Osteoblast (primary cell): ENCODE measurements around the gene DCUN1D5. TPM values are rescaled to one million over a fixed set of nuclear protein-coding genes. Genes with fewer than 3 reads are reported as not detected.

Experiments used
- DNase-seq: peaks from one replicate; pipeline ENCODE4 v3.0.0; 2011; ENCODE audit warnings: low spot score, mixed read lengths; ENCODE audit not compliant: insufficient read length; ENCODE audit errors: missing footprints
- H2AFZ ChIP-seq: 2 replicates; pipeline ENCODE4 v1.6.0; 2011; ENCODE audit warnings: mild to moderate bottlenecking, low read length
- H3K27ac ChIP-seq: 2 replicates; pipeline ENCODE4 v1.5.1; 2011; ENCODE audit warnings: mild to moderate bottlenecking, low read depth, low read length, moderate library complexity
- H3K27me3 ChIP-seq: 2 replicates; pipeline ENCODE4 v1.6.0; 2012; ENCODE audit warnings: mild to moderate bottlenecking, control low read depth, inconsistent platforms, low read length, moderate library complexity; ENCODE audit not compliant: insufficient read depth
- H3K36me3 ChIP-seq: 2 replicates; pipeline ENCODE4 v1.5.1; 2011; ENCODE audit warnings: mild to moderate bottlenecking, low read length, control low read depth, moderate library complexity; ENCODE audit not compliant: insufficient read depth
- H3K4me1 ChIP-seq: 2 replicates; pipeline ENCODE4 v1.5.1; 2011; ENCODE audit warnings: mild to moderate bottlenecking, low read length, control low read depth, moderate library complexity; ENCODE audit not compliant: insufficient read depth
- H3K4me2 ChIP-seq: 2 replicates; pipeline ENCODE4 v1.6.0; 2011; ENCODE audit warnings: mild to moderate bottlenecking, low read length; ENCODE audit not compliant: insufficient read depth
- H3K4me3 ChIP-seq: fragments of 200-600 bp; sonication (generic); 3 replicates; pipeline ENCODE4 v1.5.1; 2012; ENCODE audit warnings: mild to moderate bottlenecking, low read length, inconsistent platforms; ENCODE audit not compliant: insufficient read depth
- H3K79me2 ChIP-seq: 2 replicates; pipeline ENCODE4 v1.6.0; 2012; ENCODE audit warnings: mild to moderate bottlenecking, low read length, control low read depth, inconsistent platforms; ENCODE audit not compliant: insufficient read depth
- H3K9me3 ChIP-seq: 2 replicates; pipeline ENCODE4 v1.5.1; 2011; ENCODE audit warnings: low read depth, low read length, control low read depth
- H4K20me1 ChIP-seq: 2 replicates; pipeline ENCODE4 v1.6.0; 2012; ENCODE audit warnings: mild to moderate bottlenecking, low read length, control low read depth; ENCODE audit not compliant: insufficient read depth
- CTCF ChIP-seq: IDR thresholded peaks from 2 replicates; pipeline ENCODE4 v1.5.1; 2011; ENCODE audit warnings: mild to moderate bottlenecking, low read depth, low read length, moderate library complexity; ENCODE audit errors: extremely low read depth
- total RNA-seq: library from RNA; depleted of rRNA; stranded (reverse); fragments of >200 nt; gene quantifications from 2 replicates; pipeline ENCODE4 v1.2.3, GENCODE V29; 2012

DCUN1D5 gene
- total RNA-seq, 1 donor = 60.1 TPM

GRCh38 chr11:103051151-103051801, 40.7 kb downstream of the DCUN1D5 start:
- DNase-seq = no peak
- Histone ChIP-seq H3K79me2 (no peaks in the 10 kb centered on the region), H2AFZ (no peak overlapping the region), H4K20me1 (no peaks in the 10 kb centered on the region), H3K9me3 (no peaks in the 10 kb centered on the region), H3K4me3 (no peak overlapping the region), H3K36me3 (no peaks in the 10 kb centered on the region), H3K4me1 (no peaks in the 10 kb centered on the region), H3K4me2 (no peak overlapping the region), H3K27ac (no peak overlapping the region), H3K27me3 (no peaks in the 10 kb centered on the region)
- no peak for TF ChIP-seq CTCF

- no peak for DNase-seq
- H3K79me2 ChIP-seq = no peaks in the 10 kb centered on the region
- H4K20me1 ChIP-seq = no peaks in the 10 kb centered on the region
- H3K4me3 ChIP-seq = no peak overlapping the region
- no peaks in the 10 kb centered on the region for H3K36me3 ChIP-seq
- H3K27ac ChIP-seq = no peak overlapping the region
- no peaks in the 10 kb centered on the region for H3K4me1 ChIP-seq
- no peak overlapping the region for H2AFZ ChIP-seq
- no peaks in the 10 kb centered on the region for H3K9me3 ChIP-seq
- no peaks in the 10 kb centered on the region for H3K27me3 ChIP-seq
- no peak overlapping the region for H3K4me2 ChIP-seq
- no peak for TF ChIP-seq CTCF
These were observed 41.6 kb downstream of the DCUN1D5 start for GRCh38 chr11:103050351-103050750.

GRCh38 chr11:103047837-103048236, 44.1 kb downstream of the DCUN1D5 start:
- H3K4me1 ChIP-seq = no peaks in the 10 kb centered on the region
- H3K79me2 ChIP-seq = no peaks in the 10 kb centered on the region
- H4K20me1 ChIP-seq = no peaks in the 10 kb centered on the region
- H3K27me3 ChIP-seq = no peaks in the 10 kb centered on the region
- no peaks in the 10 kb centered on the region for H3K9me3 ChIP-seq
- no peak for TF ChIP-seq CTCF
- DNase-seq = no peak
- no peak overlapping the region for H3K4me3 ChIP-seq
- H3K36me3 ChIP-seq = no peaks in the 10 kb centered on the region
- no peak overlapping the region for H3K27ac ChIP-seq
- no peak overlapping the region for H2AFZ ChIP-seq
- no peak overlapping the region for H3K4me2 ChIP-seq

- no peak overlapping the region for H3K27ac ChIP-seq
- H4K20me1 ChIP-seq = no peaks in the 10 kb centered on the region
- no peak overlapping the region for H3K4me2 ChIP-seq
- no peaks in the 10 kb centered on the region for H3K9me3 ChIP-seq
- no peaks in the 10 kb centered on the region for H3K79me2 ChIP-seq
- H3K4me1 ChIP-seq = no peaks in the 10 kb centered on the region
- DNase-seq = no peak
- no peaks in the 10 kb centered on the region for H3K36me3 ChIP-seq
- H3K4me3 ChIP-seq = no peak overlapping the region
- no peak overlapping the region for H2AFZ ChIP-seq
- TF ChIP-seq CTCF = no peak
- no peaks in the 10 kb centered on the region for H3K27me3 ChIP-seq
These were observed 47.9 kb downstream of the DCUN1D5 start for GRCh38 chr11:103043826-103044678.
